ENCODE results near the gene PHC2.

Gene PHC2

GRCh38 chr1:33300673-33301072, 130.2 kb downstream of the PHC2 start:
- no peak for TF ChIP-seq CTCF (conservative IDR thresholded peaks at IDR 0.05; ENCODE audit: low read length)
- no peak overlapping the region for H3K4me3 ChIP-seq (ENCODE audit: low read length)
- DNase-seq (ENCODE audit: low read depth) = peak; percentile 91

GRCh38 chr1:33299461-33300155, 131.3 kb downstream of the PHC2 start:
- DNase-seq (ENCODE audit: low read depth) = no peak
- no peak for TF ChIP-seq CTCF (conservative IDR thresholded peaks at IDR 0.05; ENCODE audit: low read length)
- no peak overlapping the region for H3K4me3 ChIP-seq (ENCODE audit: low read length)

GRCh38 chr1:33298623-33299277, 132.1 kb downstream of the PHC2 start:
- H3K4me3 ChIP-seq (ENCODE audit: low read length) = no peak overlapping the region
- TF ChIP-seq CTCF (conservative IDR thresholded peaks at IDR 0.05; ENCODE audit: low read length) = peak; percentile 94
- DNase-seq (ENCODE audit: low read depth) = peak; percentile 57

GRCh38 chr1:33297911-33298622, 132.8 kb downstream of the PHC2 start:
- no peak for TF ChIP-seq CTCF (conservative IDR thresholded peaks at IDR 0.05; ENCODE audit: low read length)
- DNase-seq (ENCODE audit: low read depth) = no peak
- no peak overlapping the region for H3K4me3 ChIP-seq (ENCODE audit: low read length)

- TF ChIP-seq CTCF (conservative IDR thresholded peaks at IDR 0.05; ENCODE audit: low read length) = no peak
- DNase-seq (ENCODE audit: low read depth) = no peak
Measured at GRCh38 chr1:33296824-33297223, 134.1 kb downstream of the PHC2 start.

GRCh38 chr1:33296082-33296458, 134.8 kb downstream of the PHC2 start:
- H3K4me3 ChIP-seq (ENCODE audit: low read length) = no peak overlapping the region
- peak; percentile 41 for DNase-seq (ENCODE audit: low read depth)
- no peak for TF ChIP-seq CTCF (conservative IDR thresholded peaks at IDR 0.05; ENCODE audit: low read length)

More at GRCh38 chr1:33296824-33297223, 134.1 kb downstream of the PHC2 start:
- no peak overlapping the region for H3K4me3 ChIP-seq (ENCODE audit: low read length)
